Measurements from ENCODE around the gene INTS15. TPM values are rescaled to one million over a fixed set of nuclear protein-coding genes. Genes with fewer than 3 reads are reported as not detected.
"Not testable (repeated sequence)": the region's sequence is repeated elsewhere in the genome, so short reads cannot be mapped to it uniquely, and the experiment has no call there.

The INTS15 gene
- total RNA-seq, 2 experiments from 2014 or later, result 40.4 to 42.4 TPM

- H3K4me1 Mint-ChIP-seq, result no peaks in the 10 kb centered on the region
- H3K4me3 Mint-ChIP-seq, result no peak overlapping the region
- no peaks in the 10 kb centered on the region for H3K9me3 Mint-ChIP-seq (ENCODE audit: low read depth)
- H3K27me3 Mint-ChIP-seq, result peaks cover 2% of the 10 kb centered on the region
- ATAC-seq, result no peak
- no peak for DNase-seq
- CTCF ChIA-PET, result no interaction called here
- H3K27ac Mint-ChIP-seq, result no peak overlapping the region
- H3K36me3 Mint-ChIP-seq, result no peaks in the 10 kb centered on the region
Observed at GRCh38 chr7:6563936-6564770, 25.7 kb upstream of the INTS15 start.

- H3K4me3 Mint-ChIP-seq, result no peak overlapping the region
- DNase-seq (no peak), ATAC-seq (no peak)
- H3K36me3 Mint-ChIP-seq, result no peaks in the 10 kb centered on the region
- CTCF ChIA-PET, result no interaction called here
- no peaks in the 10 kb centered on the region for H3K4me1 Mint-ChIP-seq
- peaks cover 6% of the 10 kb centered on the region for H3K27me3 Mint-ChIP-seq
- H3K27ac Mint-ChIP-seq, result no peak overlapping the region
- no peaks in the 10 kb centered on the region for H3K9me3 Mint-ChIP-seq (ENCODE audit: low read depth)
Observed at GRCh38 chr7:6565655-6566054, 24.2 kb upstream of the INTS15 start.

GRCh38 chr7:6567886-6568285, 21.9 kb upstream of the INTS15 start:
- H3K4me1 Mint-ChIP-seq, result no peaks in the 10 kb centered on the region
- H3K27ac Mint-ChIP-seq, result no peak overlapping the region
- H3K27me3 Mint-ChIP-seq, result peaks cover 6% of the 10 kb centered on the region
- DNase-seq (no peak), ATAC-seq (no peak)
- H3K4me3 Mint-ChIP-seq, result no peak overlapping the region
- no peaks in the 10 kb centered on the region for H3K9me3 Mint-ChIP-seq (ENCODE audit: low read depth)
- no peaks in the 10 kb centered on the region for H3K36me3 Mint-ChIP-seq
- CTCF ChIA-PET, result interaction anchor here (1.1 to 1.4 kb wide), 3 partner anchors 22 to 52 kb away, joined by 3 read pairs; partner anchors contain the start of gene INTS15

GRCh38 chr7:6571160-6571779, 18.6 kb upstream of the INTS15 start:
- CTCF ChIA-PET, result interaction anchor here (0.7 to 1.3 kb wide), 3 partner anchors 18 to 94 kb away, joined by 3 read pairs; no protein-coding TSS in a partner anchor
- Mint-ChIP-seq H3K27me3 (peaks cover 3% of the 10 kb centered on the region), H3K27ac (no peak overlapping the region), H3K4me3 (no peak overlapping the region), H3K36me3 (no peaks in the 10 kb centered on the region), H3K9me3 (ENCODE audit: low read depth) (no peaks in the 10 kb centered on the region), H3K4me1 (peaks cover under 1% of the 10 kb centered on the region)
- DNase-seq (no peak), ATAC-seq (no peak)

- H3K27ac Mint-ChIP-seq, result no peak overlapping the region
- ATAC-seq, result no peak
Observed at GRCh38 chr7:6575281-6576023, 14.4 kb upstream of the INTS15 start.

GRCh38 chr7:6576024-6576866, 13.6 kb upstream of the INTS15 start:
- Mint-ChIP-seq H3K4me3 (peak overlapping the region; percentile 31), H3K27me3 (no peaks in the 10 kb centered on the region), H3K4me1 (peaks cover 22% of the 10 kb centered on the region), H3K36me3 (peaks cover 10% of the 10 kb centered on the region), H3K27ac (peak overlapping the region; percentile 31), H3K9me3 (ENCODE audit: low read depth) (no peaks in the 10 kb centered on the region)
- CTCF ChIA-PET, result interaction anchor here (0.6 to 6.2 kb wide), 9 partner anchors 14 to 128 kb away, joined by 3 to 60 read pairs (median 4); partner anchors contain the start of genes DAGLB and INTS15
- ATAC-seq (no peak), DNase-seq (no peak)

More at GRCh38 chr7:6575281-6576023, 14.4 kb upstream of the INTS15 start:
- CTCF ChIA-PET, result interaction anchor here (0.6 to 6.2 kb wide), 13 partner anchors 15 to 127 kb away, joined by 3 to 60 read pairs (median 4); partner anchors contain the start of genes DAGLB and INTS15
- Mint-ChIP-seq H3K27me3 (no peaks in the 10 kb centered on the region), H3K9me3 (ENCODE audit: low read depth) (no peaks in the 10 kb centered on the region), H3K36me3 (peaks cover 6% of the 10 kb centered on the region), H3K4me1 (peaks cover 17% of the 10 kb centered on the region), H3K4me3 (no peak overlapping the region)
- no peak for DNase-seq

GRCh38 chr7:6576867-6577368, 12.9 kb upstream of the INTS15 start:
- peaks cover 28% of the 10 kb centered on the region for H3K4me1 Mint-ChIP-seq
- CTCF ChIA-PET, result interaction anchor here (0.6 to 6.2 kb wide), 6 partner anchors 13 to 129 kb away, joined by 3 to 60 read pairs (median 5); partner anchors contain the start of genes DAGLB and INTS15
- not testable (repeated sequence) for ATAC-seq; H3K27me3 Mint-ChIP-seq; DNase-seq; H3K9me3 Mint-ChIP-seq (ENCODE audit: low read depth)
- H3K27ac Mint-ChIP-seq, result peak overlapping the region; percentile 66
- peak overlapping the region; percentile 80 for H3K4me3 Mint-ChIP-seq
- peaks cover 17% of the 10 kb centered on the region for H3K36me3 Mint-ChIP-seq

GRCh38 chr7:6577369-6578113, 12.3 kb upstream of the INTS15 start, which contains the start of gene ZDHHC4:
ZDHHC4 (plus strand) TSS chr7:6577454; CDS start chr7:6580562, 3,108 bp downstream.
- Mint-ChIP-seq H3K9me3 (ENCODE audit: low read depth) (no peaks in the 10 kb centered on the region), H3K27ac (peak within 1 kb of the TSS; percentile 89), H3K4me3 (peak within 1 kb of the TSS; percentile 80), H3K36me3 (peaks cover 21% of the 10 kb centered on the region), H3K4me1 (peaks cover 34% of the 10 kb centered on the region), H3K27me3 (no peaks in the 10 kb centered on the region)
- CTCF ChIA-PET, result interaction anchor here (0.6 to 6.2 kb wide), 4 partner anchors 13 to 46 kb away, joined by 3 to 60 read pairs (median 5); partner anchors contain the start of gene INTS15
- peak; percentile 92 for DNase-seq
- peak; percentile 97 for ATAC-seq

- H3K36me3 Mint-ChIP-seq, result peaks cover 23% of the 10 kb centered on the region
- DNase-seq, result no peak
- H3K27ac Mint-ChIP-seq, result peak overlapping the region; percentile 89
- CTCF ChIA-PET, result interaction anchor here (0.9 to 6.2 kb wide), 3 partner anchors 12 to 22 kb away, joined by 4 to 60 read pairs (median 6); partner anchors contain the start of gene INTS15
- no peak for ATAC-seq
- no peaks in the 10 kb centered on the region for H3K27me3 Mint-ChIP-seq
- peak overlapping the region; percentile 80 for H3K4me3 Mint-ChIP-seq
- no peaks in the 10 kb centered on the region for H3K9me3 Mint-ChIP-seq (ENCODE audit: low read depth)
- peaks cover 34% of the 10 kb centered on the region for H3K4me1 Mint-ChIP-seq
Observed at GRCh38 chr7:6578114-6579084, 11.4 kb upstream of the INTS15 start.

GRCh38 chr7:6579446-6579845, 10.4 kb upstream of the INTS15 start:
- Mint-ChIP-seq H3K36me3 (peaks cover 25% of the 10 kb centered on the region), H3K9me3 (ENCODE audit: low read depth) (no peaks in the 10 kb centered on the region), H3K4me1 (peaks cover 34% of the 10 kb centered on the region), H3K27ac (no peak overlapping the region), H3K4me3 (peak overlapping the region; percentile 0), H3K27me3 (no peaks in the 10 kb centered on the region)
- DNase-seq (no peak), ATAC-seq (no peak)
- CTCF ChIA-PET, result interaction anchor here (3.0 kb wide), 1 partner anchor 11 kb away, joined by 10 read pairs; the partner anchor contains the start of gene INTS15
